ENCODE measurements around the gene INPP5E.
"Not testable (repeated sequence)": the region's sequence is repeated elsewhere in the genome, so short reads cannot be mapped to it uniquely, and the experiment has no call there.

INPP5E gene

DNA sequence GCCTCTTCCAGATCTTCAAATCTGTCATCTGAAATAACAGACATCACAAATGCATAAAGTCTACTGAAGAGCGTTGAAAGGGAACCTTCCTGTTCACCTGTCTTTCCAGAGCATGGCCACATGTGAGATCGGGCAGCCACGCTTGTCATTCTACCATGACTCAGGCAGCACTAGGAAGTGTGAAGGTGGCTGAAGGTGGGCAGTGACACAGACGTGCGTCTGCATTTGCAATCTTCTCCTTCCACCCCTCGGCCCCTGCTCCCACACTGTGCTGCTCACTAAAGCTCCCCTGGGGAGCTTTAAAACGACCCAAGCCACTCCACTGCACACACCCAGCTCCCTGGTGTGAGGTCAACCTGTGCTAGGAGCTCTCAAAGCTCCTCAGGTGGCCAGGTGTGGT, 31.7 kb downstream of the INPP5E start:
- TF ChIP-seq EZH2phosphoT487 (IDR thresholded peaks at IDR 0.05; ENCODE audit: low read length), result no peak
- TF ChIP-seq EZH2 (optimal IDR thresholded peaks at IDR 0.05; ENCODE audit: low read depth, low read length), result no peak
- Histone ChIP-seq H4K20me1 (ENCODE audit: insufficient read depth, low read length) (no peaks in the 10 kb centered on the region), H3K9me2 (replicated peaks; ENCODE audit: insufficient read depth, low read length) (no peaks in the 10 kb centered on the region), H3K9ac (ENCODE audit: low read length) (no peak overlapping the region), H3K79me2 (ENCODE audit: low read length) (peaks cover 45% of the 10 kb centered on the region), H3K9me3 (replicated peaks; ENCODE audit: insufficient read depth, low read length) (no peaks in the 10 kb centered on the region), H3K27me3 (replicated peaks; ENCODE audit: insufficient read depth, low read length) (no peaks in the 10 kb centered on the region), H3K27ac (ENCODE audit: low read length) (no peak overlapping the region), H3K36me3 (replicated peaks; ENCODE audit: insufficient read depth, low read length) (0 out of 2 replicates have a peak, but pooled peaks cover 5% of the 10 kb centered on the region), H2AFZ (ENCODE audit: low read length) (no peak overlapping the region), H3K4me1 (ENCODE audit: low read length) (peaks cover 37% of the 10 kb centered on the region), H3F3A (ENCODE audit: insufficient read depth, low read length) (0 out of 2 replicates have a peak, but pooled peaks cover 4% of the 10 kb centered on the region), H3K4me2 (ENCODE audit: low read depth, low read length) (no peak overlapping the region), H3K4me3 (ENCODE audit: low read length) (no peak overlapping the region)
- DNase-seq, result no peak

GRCh38 chr9:136407061-136407460, 32.6 kb downstream of the INPP5E start:
- H3K9me3 ChIP-seq (replicated peaks; ENCODE audit: insufficient read depth, low read length); H3K9me2 ChIP-seq (replicated peaks; ENCODE audit: insufficient read depth, low read length); H3K4me3 ChIP-seq (ENCODE audit: low read length); H3K4me2 ChIP-seq (ENCODE audit: low read depth, low read length); H2AFZ ChIP-seq (ENCODE audit: low read length); H3F3A ChIP-seq (ENCODE audit: insufficient read depth, low read length); H3K9ac ChIP-seq (ENCODE audit: low read length); H3K27ac ChIP-seq (ENCODE audit: low read length); H3K27me3 ChIP-seq (replicated peaks; ENCODE audit: insufficient read depth, low read length); H4K20me1 ChIP-seq (ENCODE audit: insufficient read depth, low read length); H3K36me3 ChIP-seq (replicated peaks; ENCODE audit: insufficient read depth, low read length); DNase-seq: not testable (repeated sequence)
- Histone ChIP-seq H3K79me2 (ENCODE audit: low read length) (peaks cover 37% of the 10 kb centered on the region), H3K4me1 (ENCODE audit: low read length) (peaks cover 36% of the 10 kb centered on the region)

DNA sequence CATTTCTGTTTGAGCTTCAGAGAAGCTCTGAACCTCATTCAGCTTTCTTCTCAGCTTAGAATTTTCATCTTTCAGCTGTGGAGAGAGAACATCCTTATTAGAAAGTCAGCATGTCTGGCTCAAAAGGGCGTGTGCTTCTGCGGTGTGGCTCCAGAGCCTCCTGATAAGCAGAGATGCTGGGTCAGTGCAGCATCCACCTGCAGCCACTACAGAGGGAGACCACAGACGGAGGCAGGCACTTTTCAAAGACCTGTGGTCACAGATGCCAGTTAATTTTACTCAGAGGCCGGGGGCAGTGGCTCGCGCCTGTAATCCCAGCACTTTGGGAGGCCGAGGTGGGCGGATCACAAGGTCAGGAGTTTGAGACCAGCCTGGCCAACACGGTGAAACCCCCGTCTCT, 33.7 kb downstream of the INPP5E start:
- not testable (repeated sequence) for H2AFZ ChIP-seq (ENCODE audit: low read length); H3K4me2 ChIP-seq (ENCODE audit: low read depth, low read length); H3K9ac ChIP-seq (ENCODE audit: low read length); H4K20me1 ChIP-seq (ENCODE audit: insufficient read depth, low read length); H3K4me3 ChIP-seq (ENCODE audit: low read length); H3K27me3 ChIP-seq (replicated peaks; ENCODE audit: insufficient read depth, low read length); H3K9me3 ChIP-seq (replicated peaks; ENCODE audit: insufficient read depth, low read length); H3F3A ChIP-seq (ENCODE audit: insufficient read depth, low read length); DNase-seq; H3K9me2 ChIP-seq (replicated peaks; ENCODE audit: insufficient read depth, low read length); H3K27ac ChIP-seq (ENCODE audit: low read length); H3K36me3 ChIP-seq (replicated peaks; ENCODE audit: insufficient read depth, low read length)
- Histone ChIP-seq H3K79me2 (ENCODE audit: low read length) (peaks cover 25% of the 10 kb centered on the region), H3K4me1 (ENCODE audit: low read length) (peaks cover 28% of the 10 kb centered on the region)

DNA sequence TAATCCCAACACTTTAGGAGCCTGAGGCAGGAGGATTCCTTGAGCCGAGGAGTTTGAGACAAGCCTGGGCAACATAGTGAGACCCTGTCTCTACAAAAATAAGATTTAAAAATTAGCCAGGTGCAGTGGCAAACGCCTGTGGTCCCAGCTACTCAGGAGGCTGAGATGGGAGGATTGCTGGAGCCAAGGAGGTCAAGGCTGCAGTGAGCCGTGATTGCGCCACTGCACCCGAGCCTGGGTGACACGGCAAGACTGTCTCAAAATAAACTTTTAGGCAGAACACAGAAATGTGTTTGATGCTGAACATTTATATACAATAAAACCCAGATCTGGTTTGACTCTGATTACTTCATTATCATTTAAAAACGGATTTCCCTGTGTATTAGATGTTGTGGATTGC, 34.2 kb downstream of the INPP5E start:
- Histone ChIP-seq H3K9ac (ENCODE audit: low read length) (no peak overlapping the region), H3K9me3 (replicated peaks; ENCODE audit: insufficient read depth, low read length) (no peaks in the 10 kb centered on the region), H3K79me2 (ENCODE audit: low read length) (peaks cover 21% of the 10 kb centered on the region), H3K9me2 (replicated peaks; ENCODE audit: insufficient read depth, low read length) (no peaks in the 10 kb centered on the region), H3K4me2 (ENCODE audit: low read depth, low read length) (no peak overlapping the region), H3K27me3 (replicated peaks; ENCODE audit: insufficient read depth, low read length) (no peaks in the 10 kb centered on the region), H3K4me1 (ENCODE audit: low read length) (peaks cover 31% of the 10 kb centered on the region), H3K27ac (ENCODE audit: low read length) (no peak overlapping the region; the same call in 1 of the 2 replicates), H2AFZ (ENCODE audit: low read length) (no peak overlapping the region), H3F3A (ENCODE audit: insufficient read depth, low read length) (0 out of 2 replicates have a peak, but pooled peaks cover 4% of the 10 kb centered on the region), H3K4me3 (ENCODE audit: low read length) (no peak overlapping the region), H3K36me3 (replicated peaks; ENCODE audit: insufficient read depth, low read length) (no peaks in the 10 kb centered on the region), H4K20me1 (ENCODE audit: insufficient read depth, low read length) (no peaks in the 10 kb centered on the region)
- DNase-seq, result no peak
- TF ChIP-seq CTCF (IDR thresholded peaks at IDR 0.05; ENCODE audit: low read length), result no peak
- TF ChIP-seq EZH2phosphoT487 (IDR thresholded peaks at IDR 0.05; ENCODE audit: low read length), result no peak
- TF ChIP-seq EZH2 (optimal IDR thresholded peaks at IDR 0.05; ENCODE audit: low read depth, low read length), result no peak

DNA sequence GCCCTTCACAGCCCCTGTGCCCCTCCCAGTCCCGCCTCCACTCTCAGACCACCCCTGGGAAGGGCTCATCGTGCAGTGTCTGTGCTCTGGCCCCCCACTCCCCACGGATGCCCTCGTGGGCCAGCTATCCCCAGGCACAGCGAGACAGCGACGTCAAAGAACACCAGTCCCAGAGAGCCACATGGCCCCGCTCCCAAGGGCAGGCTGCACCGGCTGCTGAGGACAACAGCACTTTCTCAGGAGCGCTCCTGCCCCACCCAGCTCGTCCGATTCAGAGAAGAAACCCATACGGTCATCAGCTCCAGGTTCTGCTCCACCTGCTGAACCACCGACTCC, 34.9 kb downstream of the INPP5E start:
- no peak for DNase-seq
- H3K4me1 ChIP-seq (ENCODE audit: low read length), result peaks cover 32% of the 10 kb centered on the region
- H3K79me2 ChIP-seq (ENCODE audit: low read length), result peaks cover 19% of the 10 kb centered on the region
- H3K9me3 ChIP-seq (replicated peaks; ENCODE audit: insufficient read depth, low read length), result no peaks in the 10 kb centered on the region
- H3K4me2 ChIP-seq (ENCODE audit: low read depth, low read length), result peak overlapping the region; percentile 47
- TF ChIP-seq EZH2phosphoT487 (IDR thresholded peaks at IDR 0.05; ENCODE audit: low read length) (no peak), CTCF (IDR thresholded peaks at IDR 0.05; ENCODE audit: low read length) (no peak), EZH2 (optimal IDR thresholded peaks at IDR 0.05; ENCODE audit: low read depth, low read length) (no peak)
- no peaks in the 10 kb centered on the region for H3K27me3 ChIP-seq (replicated peaks; ENCODE audit: insufficient read depth, low read length)
- H3K27ac ChIP-seq (ENCODE audit: low read length), result peak overlapping the region; percentile 43; the same call in 1 of the 2 replicates
- H3F3A ChIP-seq (ENCODE audit: insufficient read depth, low read length), result 0 out of 2 replicates have a peak, but pooled peaks cover 4% of the 10 kb centered on the region
- H3K9ac ChIP-seq (ENCODE audit: low read length), result no peak overlapping the region; the same call in 1 of the 2 replicates
- no peak overlapping the region for H2AFZ ChIP-seq (ENCODE audit: low read length)
- H3K36me3 ChIP-seq (replicated peaks; ENCODE audit: insufficient read depth, low read length), result no peaks in the 10 kb centered on the region
- no peak overlapping the region for H3K4me3 ChIP-seq (ENCODE audit: low read length)
- no peaks in the 10 kb centered on the region for H3K9me2 ChIP-seq (replicated peaks; ENCODE audit: insufficient read depth, low read length)
- no peaks in the 10 kb centered on the region for H4K20me1 ChIP-seq (ENCODE audit: insufficient read depth, low read length)

All from MM.1S (cell line).